GM18520 (cell line): ENCODE measurements around the gene LCA5.
"Not testable (repeated sequence)": the region's sequence is repeated elsewhere in the genome, so short reads cannot be mapped to it uniquely, and the experiment has no call there.

Source experiments
- ATAC-seq: cut with Tn5 transposase; IDR thresholded peaks from one replicate; pipeline ENCODE4 v1.9.1; 2021; ENCODE audit not compliant: unreplicated experiment

LCA5 gene

GRCh38 chr6:79538106-79538971, 1.1 kb upstream of the LCA5 start:
- no peak for ATAC-seq

- ATAC-seq, result no peak
Observed at GRCh38 chr6:79536585-79536953, 661 bp downstream of the LCA5 start.

GRCh38 chr6:79529567-79529966, 7.7 kb downstream of the LCA5 start:
- ATAC-seq, result not testable (repeated sequence)

GRCh38 chr6:79526897-79527296, 10.3 kb downstream of the LCA5 start:
- ATAC-seq, result no peak

- ATAC-seq, result no peak
Observed at GRCh38 chr6:79525272-79526100, 11.7 kb downstream of the LCA5 start.

- no peak for ATAC-seq
Observed at GRCh38 chr6:79524065-79524464, 13.2 kb downstream of the LCA5 start.

GRCh38 chr6:79522609-79523008, 14.6 kb downstream of the LCA5 start:
- no peak for ATAC-seq

GRCh38 chr6:79520534-79520933, 16.7 kb downstream of the LCA5 start:
- no peak for ATAC-seq

GRCh38 chr6:79518842-79519241, 18.4 kb downstream of the LCA5 start:
- no peak for ATAC-seq

- no peak for ATAC-seq
Observed at GRCh38 chr6:79515436-79515835, 21.8 kb downstream of the LCA5 start.

- ATAC-seq, result no peak
Observed at GRCh38 chr6:79513111-79513510, 24.1 kb downstream of the LCA5 start.

GRCh38 chr6:79512014-79512413, 25.2 kb downstream of the LCA5 start:
- no peak for ATAC-seq

- no peak for ATAC-seq
Observed at GRCh38 chr6:79510707-79511106, 26.5 kb downstream of the LCA5 start.

- no peak for ATAC-seq
Observed at GRCh38 chr6:79506251-79506650, 31.0 kb downstream of the LCA5 start.

- ATAC-seq, result no peak
Observed at GRCh38 chr6:79504372-79504771, 32.9 kb downstream of the LCA5 start.

- no peak for ATAC-seq
Observed at GRCh38 chr6:79498842-79499241, 38.4 kb downstream of the LCA5 start.

GRCh38 chr6:79495246-79495645, 42.0 kb downstream of the LCA5 start:
- no peak for ATAC-seq

- ATAC-seq, result no peak
Observed at GRCh38 chr6:79494841-79495240, 42.4 kb downstream of the LCA5 start.

- no peak for ATAC-seq
Observed at GRCh38 chr6:79470728-79471127, 66.5 kb downstream of the LCA5 start.

- no peak for ATAC-seq
Observed at GRCh38 chr6:79469376-79470246, 67.6 kb downstream of the LCA5 start.

GRCh38 chr6:79468587-79468986, 68.6 kb downstream of the LCA5 start:
- no peak for ATAC-seq
